ENCODE measurements around the gene CCL8. TPM values are rescaled to one million over a fixed set of nuclear protein-coding genes. Genes with fewer than 3 reads are reported as not detected.

CCL8 gene
- total RNA-seq, 2 donors from 2014 or later = 0.94 to 5.9 TPM

DNA sequence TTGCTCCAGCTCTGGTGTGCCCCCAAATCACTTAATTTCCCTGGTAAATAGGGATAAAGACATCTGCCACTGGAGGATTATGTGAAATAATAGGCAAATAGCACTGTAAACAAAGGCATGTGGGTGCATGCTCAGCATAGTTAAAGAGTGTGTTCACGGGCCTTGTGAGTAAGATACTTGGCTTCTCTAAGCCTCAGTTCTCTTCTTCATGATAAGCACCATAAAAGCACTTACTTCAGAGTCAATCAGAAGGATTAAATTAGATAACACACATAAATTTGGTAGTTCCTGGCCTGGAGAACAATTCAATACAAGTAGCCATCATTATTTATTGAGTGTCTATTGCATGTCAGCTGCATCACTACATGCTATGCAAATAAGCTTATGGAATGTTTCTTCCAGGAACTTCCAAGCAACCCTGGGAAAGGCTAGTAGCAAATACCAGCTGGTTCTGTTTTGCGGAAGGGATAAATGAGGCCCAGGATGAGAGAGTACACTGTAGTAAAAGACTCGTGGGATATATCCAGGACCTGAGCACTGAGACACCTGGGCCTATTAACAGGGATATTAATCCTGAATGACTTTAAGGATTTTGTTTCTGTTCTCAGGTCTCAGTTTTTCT, 19.2 kb upstream of the CCL8 start:
- intact Hi-C loops (cut with DNase I) = no loop called here
- no peak for DNase-seq
- Histone ChIP-seq H3K27ac (peak overlapping the region; percentile 8), H3K4me3 (no peak overlapping the region), H3K27me3 (no peaks in the 10 kb centered on the region), H3K9me3 (no peaks in the 10 kb centered on the region), H3K9ac (ENCODE audit: low read depth in 2 of 2, low read length in 2 of 2) (no peak overlapping the region), H3K36me3 (no peaks in the 10 kb centered on the region), H3K4me1 (no peaks in the 10 kb centered on the region)
- TF ChIP-seq, protein P1, sequence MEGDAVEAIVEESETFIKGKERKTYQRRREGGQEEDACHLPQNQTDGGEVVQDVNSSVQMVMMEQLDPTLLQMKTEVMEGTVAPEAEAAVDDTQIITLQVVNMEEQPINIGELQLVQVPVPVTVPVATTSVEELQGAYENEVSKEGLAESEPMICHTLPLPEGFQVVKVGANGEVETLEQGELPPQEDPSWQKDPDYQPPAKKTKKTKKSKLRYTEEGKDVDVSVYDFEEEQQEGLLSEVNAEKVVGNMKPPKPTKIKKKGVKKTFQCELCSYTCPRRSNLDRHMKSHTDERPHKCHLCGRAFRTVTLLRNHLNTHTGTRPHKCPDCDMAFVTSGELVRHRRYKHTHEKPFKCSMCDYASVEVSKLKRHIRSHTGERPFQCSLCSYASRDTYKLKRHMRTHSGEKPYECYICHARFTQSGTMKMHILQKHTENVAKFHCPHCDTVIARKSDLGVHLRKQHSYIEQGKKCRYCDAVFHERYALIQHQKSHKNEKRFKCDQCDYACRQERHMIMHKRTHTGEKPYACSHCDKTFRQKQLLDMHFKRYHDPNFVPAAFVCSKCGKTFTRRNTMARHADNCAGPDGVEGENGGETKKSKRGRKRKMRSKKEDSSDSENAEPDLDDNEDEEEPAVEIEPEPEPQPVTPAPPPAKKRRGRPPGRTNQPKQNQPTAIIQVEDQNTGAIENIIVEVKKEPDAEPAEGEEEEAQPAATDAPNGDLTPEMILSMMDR (IDR thresholded peaks at IDR 0.05) = no peak

DNA sequence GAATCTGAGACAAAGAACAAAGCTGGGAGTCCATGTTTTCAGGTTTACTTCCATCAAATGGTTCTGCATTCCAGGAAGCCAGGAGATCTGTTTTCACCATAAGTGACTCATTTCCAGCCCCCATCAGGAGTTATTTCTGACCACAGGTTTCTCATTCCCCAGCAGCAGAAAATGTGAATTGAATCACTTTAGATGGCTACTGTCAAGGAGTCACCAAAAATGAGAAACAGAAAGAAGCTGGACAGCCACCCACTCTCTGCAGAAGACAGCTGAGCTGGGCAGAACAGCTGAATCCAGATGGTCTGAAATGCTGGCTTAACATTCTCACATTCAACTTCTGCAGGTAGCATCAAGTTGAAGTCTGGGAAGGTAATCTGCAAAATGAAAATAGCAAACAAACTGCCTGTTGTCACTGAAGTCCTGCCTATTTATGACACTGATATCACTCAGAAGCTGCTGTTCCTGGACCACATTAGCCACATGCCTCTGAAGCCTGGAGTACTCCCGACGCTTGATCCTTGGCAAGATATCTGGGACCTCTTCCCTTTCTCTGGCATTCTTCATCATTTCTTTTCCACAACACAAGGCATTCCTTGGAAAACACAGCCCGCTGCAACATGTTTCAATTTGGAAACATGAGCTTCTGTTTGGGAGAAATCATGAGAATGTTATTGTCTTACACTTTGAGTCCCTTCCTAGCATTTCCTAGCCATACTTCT, 18.4 kb upstream of the CCL8 start:
- TF ChIP-seq, protein P1 (IDR thresholded peaks at IDR 0.05) = no peak
- H3K9me3 ChIP-seq = no peaks in the 10 kb centered on the region
- no peak overlapping the region for H3K9ac ChIP-seq (ENCODE audit: low read depth in 2 of 2, low read length in 2 of 2)
- intact Hi-C loops (cut with DNase I) = no loop called here
- no peaks in the 10 kb centered on the region for H3K36me3 ChIP-seq
- peak overlapping the region; percentile 8 for H3K27ac ChIP-seq
- H3K4me3 ChIP-seq = no peak overlapping the region
- no peaks in the 10 kb centered on the region for H3K27me3 ChIP-seq
- no peak for DNase-seq
- H3K4me1 ChIP-seq = no peaks in the 10 kb centered on the region

DNA sequence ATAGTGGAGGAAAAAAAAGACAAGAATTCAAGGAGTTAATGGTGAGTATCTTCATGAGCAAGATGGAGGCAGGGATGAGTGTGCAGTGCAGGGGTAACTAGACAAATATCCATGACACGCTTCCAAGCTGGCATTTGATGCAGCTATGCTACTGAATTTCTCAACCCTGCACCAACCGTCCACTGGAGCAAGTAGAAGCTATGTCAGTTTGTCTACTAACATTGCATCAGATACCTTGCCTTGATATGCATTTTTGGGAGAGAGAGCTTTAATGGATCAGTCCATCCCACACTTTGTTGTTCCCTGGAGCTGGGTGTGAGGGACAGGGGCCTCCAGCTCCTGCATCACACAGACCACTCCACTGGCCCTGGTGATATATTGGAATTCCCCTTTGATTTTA, 17.2 kb upstream of the CCL8 start:
- H3K9me3 ChIP-seq = no peaks in the 10 kb centered on the region
- no peak overlapping the region for H3K9ac ChIP-seq (ENCODE audit: low read depth in 2 of 2, low read length in 2 of 2)
- TF ChIP-seq, protein P1 (IDR thresholded peaks at IDR 0.05) = no peak
- no peak overlapping the region for H3K4me3 ChIP-seq
- intact Hi-C loops (cut with DNase I) = no loop called here
- DNase-seq = no peak
- H3K36me3 ChIP-seq = no peaks in the 10 kb centered on the region
- H3K27ac ChIP-seq = no peak overlapping the region
- no peaks in the 10 kb centered on the region for H3K27me3 ChIP-seq
- no peaks in the 10 kb centered on the region for H3K4me1 ChIP-seq

DNA sequence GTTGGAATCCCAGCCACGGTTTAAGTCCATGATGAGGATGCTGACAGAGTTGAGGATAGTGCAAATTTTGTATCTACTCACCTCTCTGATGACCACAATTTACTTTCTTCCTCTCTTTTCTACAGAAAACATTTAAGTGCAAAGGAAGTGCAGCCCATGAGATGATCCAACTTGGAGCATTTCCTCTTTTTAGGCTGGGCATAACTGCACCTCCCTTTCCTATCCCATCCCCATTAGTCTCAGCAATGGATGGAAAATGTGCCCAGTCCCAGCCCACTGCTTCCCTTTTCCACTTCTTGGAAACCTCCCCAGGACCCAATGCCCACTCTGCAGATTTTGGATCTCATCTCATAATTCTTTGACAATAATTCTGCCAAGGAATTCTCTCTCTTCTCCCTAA, 16.6 kb upstream of the CCL8 start:
- intact Hi-C loops (cut with DNase I) = no loop called here
- H3K27me3 ChIP-seq = no peaks in the 10 kb centered on the region
- H3K36me3 ChIP-seq = no peaks in the 10 kb centered on the region
- H3K27ac ChIP-seq = no peak overlapping the region
- TF ChIP-seq, protein P1 (IDR thresholded peaks at IDR 0.05) = no peak
- no peaks in the 10 kb centered on the region for H3K4me1 ChIP-seq
- DNase-seq = no peak
- H3K9ac ChIP-seq (ENCODE audit: low read depth in 2 of 2, low read length in 2 of 2) = no peak overlapping the region
- H3K9me3 ChIP-seq = no peaks in the 10 kb centered on the region
- no peak overlapping the region for H3K4me3 ChIP-seq

DNA sequence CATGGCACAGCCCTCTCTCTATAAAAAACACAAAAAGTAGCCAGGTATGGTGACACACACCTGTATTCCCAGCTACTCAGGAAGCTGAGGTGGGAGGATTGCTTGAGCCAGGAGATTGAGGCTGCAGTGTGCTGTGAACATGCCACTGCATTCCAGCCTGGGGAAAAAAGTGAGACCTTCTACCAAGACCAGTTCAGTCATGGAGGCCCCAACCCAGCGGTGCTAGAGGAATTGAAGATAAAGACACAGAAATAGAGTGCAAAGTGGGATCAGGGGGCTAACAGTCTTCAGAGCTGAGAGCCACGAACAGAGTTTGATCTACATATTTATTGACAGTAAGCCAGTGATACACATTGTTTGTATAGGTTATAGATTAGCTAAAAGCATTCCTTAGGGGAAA, 15.6 kb upstream of the CCL8 start:
- no peak overlapping the region for H3K27ac ChIP-seq
- H3K9me3 ChIP-seq = no peaks in the 10 kb centered on the region
- no peak overlapping the region for H3K9ac ChIP-seq (ENCODE audit: low read depth in 2 of 2, low read length in 2 of 2)
- no peak overlapping the region for H3K4me3 ChIP-seq
- TF ChIP-seq, protein P1 (IDR thresholded peaks at IDR 0.05) = no peak
- DNase-seq = no peak
- H3K36me3 ChIP-seq = no peaks in the 10 kb centered on the region
- H3K4me1 ChIP-seq = no peaks in the 10 kb centered on the region
- intact Hi-C loops (cut with DNase I) = no loop called here
- H3K27me3 ChIP-seq = no peaks in the 10 kb centered on the region

Measured in colonic mucosa (tissue), 4 donors.